Measurements from ENCODE around the gene REELD1. TPM values are rescaled to one million over a fixed set of nuclear protein-coding genes. Genes with fewer than 3 reads are reported as not detected.

Gene REELD1
- total RNA-seq (2021) (not detected in 2 replicates), Bru-seq, nascent RNA (percentile 13 among the genes with signal in this experiment), BruChase-seq, experiment 1, labeled RNA remaining after a 2-hour chase (percentile 39 among the genes with signal in this experiment), BruChase-seq, experiment 2, labeled RNA remaining after a 6-hour chase (percentile 37 among the genes with signal in this experiment)
- long read RNA-seq = 0 reads

DNA sequence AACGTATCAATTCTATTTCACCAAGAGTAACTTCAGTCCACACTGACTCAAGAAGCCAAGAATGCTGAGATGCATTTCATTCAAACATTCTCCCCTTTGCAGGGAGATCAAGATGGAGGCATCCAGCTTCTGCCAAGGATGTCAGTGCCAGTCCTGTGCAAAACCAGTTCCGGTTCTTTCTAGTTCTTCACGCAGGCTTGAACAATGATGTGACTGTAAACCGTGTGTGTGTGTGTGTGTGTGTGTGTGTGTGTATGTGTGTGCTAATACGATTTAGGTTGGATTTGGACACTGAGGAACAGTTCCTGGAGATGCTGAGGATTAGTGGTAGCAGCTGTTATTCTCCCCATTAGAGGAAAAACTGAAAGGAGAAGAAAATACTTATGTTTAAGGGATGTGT, at the start of gene REELD1:
Gene REELD1 (plus strand): TSS at position 301 of the 400 bp plus-strand sequence. CDS start 2,415 bp downstream, outside the sequence.
- ChIA-PET CTCF (no interaction called here), POLR2A (ENCODE audit: unreplicated experiment) (no interaction called here)
- no peak within 1 kb of the TSS for H3K4me3 ChIP-seq
- no peak for TF ChIP-seq EZH2 (IDR thresholded peaks at IDR 0.05; ENCODE audit: low read depth)
- TF ChIP-seq, protein P1, sequence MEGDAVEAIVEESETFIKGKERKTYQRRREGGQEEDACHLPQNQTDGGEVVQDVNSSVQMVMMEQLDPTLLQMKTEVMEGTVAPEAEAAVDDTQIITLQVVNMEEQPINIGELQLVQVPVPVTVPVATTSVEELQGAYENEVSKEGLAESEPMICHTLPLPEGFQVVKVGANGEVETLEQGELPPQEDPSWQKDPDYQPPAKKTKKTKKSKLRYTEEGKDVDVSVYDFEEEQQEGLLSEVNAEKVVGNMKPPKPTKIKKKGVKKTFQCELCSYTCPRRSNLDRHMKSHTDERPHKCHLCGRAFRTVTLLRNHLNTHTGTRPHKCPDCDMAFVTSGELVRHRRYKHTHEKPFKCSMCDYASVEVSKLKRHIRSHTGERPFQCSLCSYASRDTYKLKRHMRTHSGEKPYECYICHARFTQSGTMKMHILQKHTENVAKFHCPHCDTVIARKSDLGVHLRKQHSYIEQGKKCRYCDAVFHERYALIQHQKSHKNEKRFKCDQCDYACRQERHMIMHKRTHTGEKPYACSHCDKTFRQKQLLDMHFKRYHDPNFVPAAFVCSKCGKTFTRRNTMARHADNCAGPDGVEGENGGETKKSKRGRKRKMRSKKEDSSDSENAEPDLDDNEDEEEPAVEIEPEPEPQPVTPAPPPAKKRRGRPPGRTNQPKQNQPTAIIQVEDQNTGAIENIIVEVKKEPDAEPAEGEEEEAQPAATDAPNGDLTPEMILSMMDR (conservative IDR thresholded peaks at IDR 0.05) = no peak
- H2AFZ ChIP-seq = no peak within 1 kb of the TSS
- DNase-seq = no peak
- no peaks in the 10 kb centered on the region for H3F3A ChIP-seq (ENCODE audit: insufficient read depth, low read depth)
- H3K27me3 ChIP-seq (ENCODE audit: insufficient read depth, low read depth) = no peaks in the 10 kb centered on the region
- no peaks in the 10 kb centered on the region for H3K4me1 ChIP-seq (replicated peaks; ENCODE audit: insufficient read depth)
- H3K79me2 ChIP-seq (ENCODE audit: low read depth) = no peaks in the 10 kb centered on the region
- no peak within 1 kb of the TSS for H3K4me2 ChIP-seq
- no TSS peak for BruUV-seq (replicated peaks)
- H3K9me2 ChIP-seq (ENCODE audit: insufficient read depth) = no peaks in the 10 kb centered on the region
- H3K27ac ChIP-seq = no peak within 1 kb of the TSS
- H3K36me3 ChIP-seq (ENCODE audit: low read depth) = no peaks in the 10 kb centered on the region
- H3K9me3 ChIP-seq (ENCODE audit: insufficient read depth, low read depth) = no peaks in the 10 kb centered on the region
- intact Hi-C loops (cut with micrococcal nuclease; ENCODE audit: unreplicated experiment) = no loop called here
- no peaks in the 10 kb centered on the region for H4K20me1 ChIP-seq (ENCODE audit: insufficient read depth)

DNA sequence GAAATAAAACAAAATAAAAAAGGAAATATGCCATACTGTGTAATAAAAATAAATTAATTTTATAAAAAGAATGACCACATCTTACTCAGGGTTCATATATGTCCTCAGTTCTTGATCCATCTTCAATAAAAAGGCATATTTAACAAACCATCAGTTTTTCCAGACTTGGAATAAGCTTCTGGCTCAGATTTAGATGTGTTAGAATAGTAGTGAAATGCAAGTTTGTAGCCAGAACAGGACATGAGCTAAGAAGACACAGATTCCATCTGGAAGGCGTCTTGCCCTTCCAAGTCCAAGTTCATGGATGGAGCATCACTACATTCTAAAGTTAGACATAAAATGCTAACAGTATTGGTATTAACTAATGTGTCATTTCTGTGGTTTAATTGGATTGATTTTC, 49.1 kb upstream of the REELD1 start:
- Histone ChIP-seq H3K9me2 (ENCODE audit: insufficient read depth) (no peaks in the 10 kb centered on the region), H4K20me1 (ENCODE audit: insufficient read depth) (no peaks in the 10 kb centered on the region), H2AFZ (no peak overlapping the region), H3K27ac (no peak overlapping the region), H3K4me2 (no peak overlapping the region), H3K27me3 (ENCODE audit: insufficient read depth, low read depth) (no peaks in the 10 kb centered on the region), H3K4me3 (no peak overlapping the region), H3K4me1 (replicated peaks; ENCODE audit: insufficient read depth) (0 out of 2 replicates have a peak, but pooled peaks cover 5% of the 10 kb centered on the region), H3K9me3 (ENCODE audit: insufficient read depth, low read depth) (no peaks in the 10 kb centered on the region), H3K79me2 (ENCODE audit: low read depth) (no peaks in the 10 kb centered on the region), H3F3A (ENCODE audit: insufficient read depth, low read depth) (peaks cover 4% of the 10 kb centered on the region; the same call in 1 of the 2 replicates), H3K36me3 (ENCODE audit: low read depth) (no peaks in the 10 kb centered on the region)
- POLR2A ChIA-PET (ENCODE audit: unreplicated experiment) = no interaction called here
- no TSS peak for BruUV-seq (replicated peaks)
- CTCF ChIA-PET = no interaction called here
- no peak for DNase-seq
- no peak for TF ChIP-seq EZH2 (IDR thresholded peaks at IDR 0.05; ENCODE audit: low read depth)
- TF ChIP-seq, protein P1 (conservative IDR thresholded peaks at IDR 0.05) = no peak
- intact Hi-C loops (cut with micrococcal nuclease; ENCODE audit: unreplicated experiment) = no loop called here

DNA sequence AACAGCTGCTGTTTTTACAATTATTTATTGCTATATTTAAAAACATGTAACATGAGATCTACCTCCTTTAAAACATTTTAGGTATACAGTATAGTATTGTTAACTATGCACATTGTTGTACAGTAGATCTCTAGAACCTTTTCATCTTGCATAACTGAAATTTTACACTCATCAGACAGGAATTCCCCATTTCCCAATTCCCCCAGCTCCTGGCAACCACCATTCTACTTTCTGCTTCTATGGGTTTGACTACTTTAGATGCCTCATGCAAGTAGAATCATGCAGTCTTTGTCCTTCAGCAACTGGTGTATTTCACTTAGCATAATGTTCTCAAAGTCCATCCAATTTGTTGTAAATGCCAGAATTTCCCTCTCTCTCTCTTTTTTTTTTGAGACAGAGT, 48.5 kb upstream of the REELD1 start:
- POLR2A ChIA-PET (ENCODE audit: unreplicated experiment) = no interaction called here
- Histone ChIP-seq H3K4me1 (replicated peaks; ENCODE audit: insufficient read depth) (0 out of 2 replicates have a peak, but pooled peaks cover 5% of the 10 kb centered on the region), H3K4me3 (no peak overlapping the region), H3K36me3 (ENCODE audit: low read depth) (no peaks in the 10 kb centered on the region), H3K79me2 (ENCODE audit: low read depth) (no peaks in the 10 kb centered on the region), H3K9me2 (ENCODE audit: insufficient read depth) (no peaks in the 10 kb centered on the region), H3K27ac (no peak overlapping the region), H3F3A (ENCODE audit: insufficient read depth, low read depth) (peaks cover 4% of the 10 kb centered on the region; the same call in 1 of the 2 replicates), H3K9me3 (ENCODE audit: insufficient read depth, low read depth) (no peaks in the 10 kb centered on the region), H3K4me2 (no peak overlapping the region), H2AFZ (no peak overlapping the region), H4K20me1 (ENCODE audit: insufficient read depth) (no peaks in the 10 kb centered on the region), H3K27me3 (ENCODE audit: insufficient read depth, low read depth) (no peaks in the 10 kb centered on the region)
- DNase-seq = peak; percentile 21 to 65
- BruUV-seq (replicated peaks) = no TSS peak
- CTCF ChIA-PET = no interaction called here
- intact Hi-C loops (cut with micrococcal nuclease; ENCODE audit: unreplicated experiment) = no loop called here
- TF ChIP-seq, protein P1 (conservative IDR thresholded peaks at IDR 0.05) = no peak
- no peak for TF ChIP-seq EZH2 (IDR thresholded peaks at IDR 0.05; ENCODE audit: low read depth)
